ENCODE measurements around the gene HOXA2. TPM values are rescaled to one million over a fixed set of nuclear protein-coding genes. Genes with fewer than 3 reads are reported as not detected.

The HOXA2 gene
- total RNA-seq, 1 experiment from 2014 or later: not detected

DNA sequence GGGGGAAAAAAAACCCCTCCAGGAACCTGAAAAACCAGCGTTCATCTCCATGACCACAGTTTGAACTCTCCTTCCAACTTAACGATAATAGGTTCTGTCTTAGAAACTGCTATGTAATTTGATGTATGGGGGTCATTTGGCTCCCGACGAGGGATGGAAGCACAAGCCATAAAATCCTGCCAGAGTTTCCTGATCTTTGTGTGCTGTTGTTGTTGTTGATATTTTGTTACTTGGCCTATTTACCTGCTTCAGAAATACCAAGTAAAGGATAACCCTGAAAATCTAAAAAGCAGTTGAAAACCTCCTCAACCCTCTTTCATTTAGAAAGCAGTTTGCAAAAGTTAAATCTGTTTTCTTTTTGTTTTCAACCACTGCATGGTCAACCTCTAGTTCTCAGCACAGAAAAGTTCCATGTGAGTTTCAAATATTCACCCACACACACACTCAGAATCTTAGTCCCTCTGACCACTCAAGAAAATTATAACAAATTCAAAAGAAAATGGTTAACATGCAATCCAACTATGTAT, 9.3 kb upstream of the HOXA2 start:
- DNase-seq (ENCODE audit: low spot score): no peak

DNA sequence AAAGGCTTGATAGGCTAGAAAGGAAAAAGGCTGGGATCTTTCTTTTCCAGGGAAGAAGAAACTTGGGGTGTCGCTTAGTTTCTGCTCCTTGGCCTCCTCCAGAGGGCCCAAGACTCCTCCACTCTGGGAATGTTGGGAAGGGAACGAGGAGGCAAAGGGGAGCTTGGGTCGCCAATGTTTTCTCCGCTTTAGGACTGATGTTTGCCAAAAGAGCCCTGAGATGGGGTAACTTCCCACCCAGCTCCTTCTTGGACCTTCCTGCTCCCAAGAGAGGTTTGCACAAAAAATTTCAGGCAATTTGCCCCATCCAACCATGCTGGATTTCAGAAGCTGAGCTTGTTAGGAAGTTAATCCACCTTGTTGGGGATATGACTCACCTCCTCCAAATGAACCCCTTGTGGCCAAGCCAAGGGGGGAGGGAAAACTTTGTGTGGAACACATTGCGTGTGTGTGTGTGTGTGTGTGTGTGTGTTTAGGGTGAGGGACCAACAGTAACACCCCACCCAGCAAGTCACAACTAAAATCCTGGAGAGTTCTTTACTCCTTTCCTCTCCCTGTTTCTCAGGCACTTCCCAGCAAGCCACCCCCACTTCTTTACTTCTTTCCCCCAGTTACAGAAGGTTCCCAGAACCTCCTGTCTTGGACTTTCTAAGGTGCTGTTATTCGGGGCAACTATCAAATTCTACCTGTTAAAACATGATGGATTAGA, 8.7 kb upstream of the HOXA2 start:
- DNase-seq (ENCODE audit: low spot score): peak; percentile 69

DNA sequence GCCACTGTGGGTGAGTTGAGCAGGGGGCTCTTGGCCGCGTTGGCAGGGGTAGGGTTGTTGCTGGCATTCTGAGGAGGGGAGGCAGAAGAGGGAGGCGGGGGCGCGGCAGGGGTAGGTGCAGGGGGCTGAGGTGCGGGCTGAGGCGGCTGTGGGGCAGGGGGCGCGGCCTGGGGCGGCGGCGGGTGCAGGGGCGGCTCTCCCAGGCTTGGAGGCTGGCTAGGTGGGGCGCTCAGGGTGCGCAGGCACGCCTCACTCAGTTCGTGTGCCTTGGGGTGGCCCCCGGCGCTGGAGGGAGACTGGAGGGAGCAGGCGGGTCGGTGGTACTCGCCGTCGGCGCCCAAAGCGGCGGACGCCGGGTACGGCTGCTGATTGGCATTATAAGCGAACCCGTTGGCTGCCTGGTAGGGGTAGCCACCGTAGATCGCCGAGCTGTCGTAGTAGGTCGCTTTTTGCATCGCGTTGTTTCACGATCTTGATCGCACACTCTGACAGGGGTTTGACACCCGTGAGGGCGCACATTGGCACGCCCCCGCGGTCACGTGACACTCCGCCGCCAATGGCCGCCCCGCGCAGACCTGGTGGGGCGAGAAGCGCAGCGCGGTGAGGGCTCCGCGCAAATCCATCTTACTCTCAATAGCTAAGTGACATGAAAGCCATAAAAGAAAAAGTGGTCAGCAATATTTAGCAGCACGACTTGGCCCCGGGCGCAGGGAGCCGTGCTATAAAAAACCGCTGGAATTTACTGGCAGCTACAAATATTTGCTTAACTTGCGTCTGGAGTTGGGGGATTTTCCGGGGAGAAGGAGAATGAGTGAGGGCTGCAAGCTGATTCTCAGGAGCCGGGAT, 7.9 kb upstream of the HOXA2 start:
- peak; percentile 85 for DNase-seq (ENCODE audit: low spot score)

DNA sequence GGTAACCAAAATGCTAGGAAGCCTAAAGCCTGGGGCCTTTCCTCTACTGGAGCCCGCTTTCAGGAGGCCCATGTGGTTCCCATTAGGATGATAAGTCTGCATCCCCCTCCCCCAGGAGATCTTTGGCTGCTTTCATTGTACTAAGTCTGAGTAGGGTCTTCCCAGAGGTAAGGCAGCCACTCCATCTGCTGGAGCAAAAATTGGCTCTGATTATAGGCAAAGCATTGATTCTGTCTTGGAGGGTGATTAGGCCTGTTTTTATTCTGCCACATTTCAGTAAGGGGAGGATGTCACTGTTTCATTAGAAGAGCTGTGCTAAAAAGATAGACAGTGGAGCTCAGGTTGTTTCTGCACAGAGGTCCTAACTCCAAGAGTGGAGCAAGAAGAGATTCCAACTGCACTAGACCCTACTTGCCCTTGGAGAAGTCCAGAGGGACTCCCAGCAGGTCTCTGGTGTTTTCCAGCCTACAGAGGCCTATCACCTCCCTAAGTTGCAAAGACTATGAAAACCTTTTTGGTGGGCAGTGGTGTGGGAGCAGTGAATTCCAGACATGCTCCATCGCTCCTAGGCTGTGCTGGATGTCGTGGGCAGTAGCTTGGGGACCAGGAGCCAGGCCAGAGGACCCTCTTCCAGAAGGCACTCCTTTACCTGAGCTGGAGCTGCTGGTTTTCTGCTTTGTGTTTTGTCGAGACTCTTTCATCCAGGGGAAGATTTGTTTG, 7.1 kb upstream of the HOXA2 start:
- no peak for DNase-seq (ENCODE audit: low spot score)

DNA sequence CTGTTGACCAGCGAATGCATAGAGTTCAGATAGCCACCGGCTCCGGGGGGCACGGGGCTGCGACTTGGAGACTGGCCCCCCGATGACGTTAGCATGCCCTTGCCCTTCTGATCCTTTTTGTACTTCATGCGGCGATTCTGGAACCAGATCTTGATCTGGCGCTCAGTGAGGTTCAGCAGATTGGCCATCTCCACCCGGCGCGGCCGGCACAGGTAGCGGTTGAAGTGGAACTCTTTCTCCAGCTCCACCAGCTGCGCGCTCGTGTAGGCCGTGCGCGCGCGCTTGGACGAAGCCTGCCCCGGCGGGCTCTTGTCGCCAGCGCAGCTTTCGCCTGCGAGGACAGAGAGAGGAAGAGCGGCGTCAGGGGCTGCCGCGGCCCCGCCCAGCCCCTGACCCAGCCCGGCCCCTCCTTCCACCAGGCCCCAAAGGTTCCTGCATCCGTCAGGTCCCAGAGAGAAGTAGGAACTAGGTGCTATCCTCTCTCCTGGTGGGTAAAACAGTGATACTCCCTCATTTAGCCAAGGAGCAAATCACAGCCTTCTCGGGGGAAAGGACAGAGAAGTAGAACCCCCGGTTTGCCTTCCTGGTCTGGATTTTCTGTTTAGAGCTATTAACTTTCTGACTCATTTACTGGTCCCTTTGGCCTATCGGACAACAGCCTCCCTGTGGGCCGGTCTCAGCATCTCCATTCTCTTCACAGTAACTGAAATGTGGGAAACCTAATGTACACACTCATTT, 6.1 kb upstream of the HOXA2 start:
- no peak for DNase-seq (ENCODE audit: low spot score)

DNA sequence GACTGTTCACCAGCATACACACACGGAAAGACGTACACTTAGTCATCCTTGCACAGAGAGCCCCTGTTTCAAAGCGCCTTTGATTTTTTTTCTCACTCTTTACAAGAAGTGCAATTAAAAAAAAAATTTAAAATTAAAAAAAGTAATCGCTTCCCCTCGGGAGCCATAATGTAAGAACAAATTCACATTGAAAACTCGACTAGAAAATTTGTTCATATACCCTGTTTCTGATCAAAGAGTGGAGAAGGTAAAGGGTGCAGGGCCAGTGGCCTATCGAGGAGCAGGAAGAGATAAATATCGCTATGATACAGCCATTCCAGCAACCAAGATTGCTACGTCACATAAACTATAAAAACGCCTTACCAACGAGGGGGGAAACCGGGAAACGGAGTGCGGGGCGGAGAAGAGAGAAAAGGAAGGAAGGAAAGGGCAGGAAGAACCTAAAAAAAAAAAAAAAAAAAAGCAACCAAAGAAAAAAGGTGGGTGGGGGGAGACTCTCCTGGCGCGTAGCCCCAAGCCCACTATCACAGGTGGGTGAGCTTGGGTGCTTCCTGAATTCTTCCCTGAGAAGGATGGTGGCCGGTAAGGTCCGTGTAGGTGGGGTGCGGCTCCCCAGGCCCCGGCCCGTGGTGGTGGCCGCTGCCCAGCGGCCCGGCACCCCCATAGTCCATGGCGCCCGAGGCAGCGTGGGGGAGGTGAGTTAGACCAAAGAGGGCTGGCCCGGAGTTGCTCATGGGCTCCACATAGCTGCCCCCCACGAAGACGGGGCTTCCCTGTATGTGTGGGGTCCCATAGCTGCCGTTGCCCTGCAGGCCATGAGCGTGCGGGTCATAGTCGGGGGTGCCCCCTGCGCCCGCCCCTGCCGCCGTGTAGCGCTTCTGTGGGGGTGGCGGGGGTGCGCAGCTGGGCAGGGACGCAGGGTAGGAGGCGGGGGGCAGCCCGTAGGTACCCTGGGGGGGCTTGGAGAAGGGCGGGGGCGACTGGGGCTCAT, 5.2 kb upstream of the HOXA2 start:
- DNase-seq (ENCODE audit: low spot score): no peak

DNA sequence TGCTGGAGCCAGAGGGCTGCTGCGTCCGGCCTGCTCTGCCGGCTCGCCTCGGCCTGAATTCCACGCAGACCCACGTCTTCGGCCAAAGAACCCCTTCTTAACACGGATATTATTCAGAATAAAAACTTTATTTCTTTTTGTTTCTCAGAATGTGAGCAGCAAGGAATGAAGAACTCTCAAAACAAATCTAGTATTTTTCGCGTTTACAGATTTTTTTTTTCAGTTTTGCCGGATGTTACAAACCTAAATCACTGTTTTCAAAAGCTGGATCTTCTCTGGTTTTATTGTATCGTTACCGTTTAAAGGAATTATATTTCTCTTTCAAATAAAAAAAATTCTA, 4.4 kb upstream of the HOXA2 start:
- no peak for DNase-seq (ENCODE audit: low spot score)

DNA sequence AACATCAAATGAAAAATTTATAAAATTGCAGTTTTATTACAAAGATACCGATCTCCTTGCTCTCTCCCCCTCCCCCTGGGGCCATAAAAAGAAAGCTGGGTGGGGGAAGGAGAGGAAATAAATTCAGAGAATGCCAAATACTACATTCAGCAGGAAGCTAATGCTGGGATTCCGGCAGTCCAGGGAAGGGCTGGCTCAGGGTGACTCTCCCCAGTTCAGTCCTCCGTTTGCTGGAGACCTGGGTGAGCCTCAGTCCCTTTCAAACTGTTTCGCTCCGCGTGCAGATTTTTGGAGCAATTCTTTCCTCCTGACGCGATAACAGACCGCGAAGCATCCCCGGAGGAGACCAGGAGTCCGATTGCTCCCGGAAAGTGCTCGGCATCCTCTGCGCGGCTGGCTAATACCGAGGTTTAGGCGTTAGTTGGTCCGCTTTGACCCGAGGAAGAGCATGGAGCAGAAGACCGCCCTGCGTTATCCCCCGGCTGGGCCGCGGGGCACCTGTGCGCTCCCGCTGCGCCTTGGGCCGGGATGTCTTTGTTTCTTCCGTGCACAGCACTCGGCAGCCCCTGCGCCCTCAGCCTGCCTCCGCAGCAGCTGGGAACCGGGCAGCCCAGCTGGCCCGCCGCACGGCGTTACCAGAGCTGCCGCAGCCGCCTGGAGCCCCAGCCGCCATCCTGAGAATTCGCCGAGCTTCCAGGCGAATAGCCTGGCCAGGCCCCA, 3.9 kb upstream of the HOXA2 start:
- peak; percentile 27 for DNase-seq (ENCODE audit: low spot score)

DNA sequence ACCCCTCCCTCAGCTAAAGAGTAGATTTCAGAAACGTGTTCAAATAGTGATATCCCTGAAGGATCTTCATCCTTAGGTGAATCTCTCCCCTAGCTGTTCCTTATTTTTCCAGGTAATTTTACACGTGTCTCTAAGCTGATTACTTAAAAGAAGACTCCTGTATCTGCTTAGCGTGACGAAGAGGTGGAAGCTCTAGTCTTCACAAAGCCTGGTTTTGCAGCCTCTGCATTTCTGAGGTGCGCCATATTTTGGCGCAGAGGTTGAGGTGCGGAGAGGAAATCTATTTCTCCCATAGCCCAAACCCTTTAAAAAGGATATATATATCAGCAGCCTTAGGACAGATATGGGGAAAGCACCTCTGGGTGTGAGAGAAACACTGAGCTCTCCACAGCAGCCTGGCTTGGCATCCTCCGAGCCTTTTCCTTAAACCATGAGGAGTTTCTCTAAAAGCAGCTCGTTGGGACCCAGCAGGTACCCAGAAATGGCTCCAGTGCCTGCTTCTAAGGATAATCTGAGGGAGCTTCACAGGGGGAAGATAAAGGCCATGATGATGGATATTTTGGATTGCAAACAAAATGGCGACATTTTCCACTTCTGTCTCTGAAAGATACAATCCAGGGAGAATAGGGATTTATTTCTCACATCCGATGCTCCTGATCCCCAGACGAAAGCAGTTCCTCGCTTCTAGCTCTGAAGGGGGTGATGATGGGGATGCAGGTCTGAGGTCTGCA, 3.0 kb upstream of the HOXA2 start:
- no peak for DNase-seq (ENCODE audit: low spot score)

DNA sequence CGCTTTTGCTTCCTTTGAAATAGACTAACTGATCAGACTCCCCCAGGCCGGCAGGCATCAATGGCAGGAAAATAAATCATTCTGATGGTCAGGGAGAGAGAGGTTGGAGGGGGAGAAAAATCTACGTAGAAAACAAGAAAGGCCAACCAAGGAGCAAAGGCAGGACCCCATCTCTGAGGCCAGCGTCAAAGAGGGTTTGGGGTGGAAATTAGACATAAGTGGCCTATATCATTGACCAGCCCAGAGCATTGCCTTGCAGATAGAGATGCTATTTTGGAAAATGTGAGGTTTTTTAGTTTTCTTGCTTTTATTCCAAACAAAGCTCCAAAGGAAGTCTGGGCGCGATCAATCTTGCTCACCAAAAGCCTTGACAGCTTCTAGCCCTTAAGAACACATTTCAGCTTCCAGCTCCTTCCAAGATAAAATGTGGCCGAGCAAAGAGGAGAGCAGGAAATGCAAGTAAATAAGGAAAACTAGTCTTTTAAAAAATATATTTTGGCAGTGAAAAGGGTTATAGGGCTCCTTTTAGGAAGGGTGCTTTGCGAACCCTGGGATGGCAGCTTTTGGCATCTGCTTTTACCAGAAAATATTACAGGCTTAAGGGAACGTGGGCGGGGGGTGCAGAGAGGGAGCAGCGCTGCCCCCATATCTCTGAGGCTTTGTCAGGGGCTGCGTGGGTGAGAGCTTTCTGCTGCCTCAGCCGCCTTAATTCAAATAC, 2.0 kb upstream of the HOXA2 start:
- DNase-seq (ENCODE audit: low spot score): no peak

DNA sequence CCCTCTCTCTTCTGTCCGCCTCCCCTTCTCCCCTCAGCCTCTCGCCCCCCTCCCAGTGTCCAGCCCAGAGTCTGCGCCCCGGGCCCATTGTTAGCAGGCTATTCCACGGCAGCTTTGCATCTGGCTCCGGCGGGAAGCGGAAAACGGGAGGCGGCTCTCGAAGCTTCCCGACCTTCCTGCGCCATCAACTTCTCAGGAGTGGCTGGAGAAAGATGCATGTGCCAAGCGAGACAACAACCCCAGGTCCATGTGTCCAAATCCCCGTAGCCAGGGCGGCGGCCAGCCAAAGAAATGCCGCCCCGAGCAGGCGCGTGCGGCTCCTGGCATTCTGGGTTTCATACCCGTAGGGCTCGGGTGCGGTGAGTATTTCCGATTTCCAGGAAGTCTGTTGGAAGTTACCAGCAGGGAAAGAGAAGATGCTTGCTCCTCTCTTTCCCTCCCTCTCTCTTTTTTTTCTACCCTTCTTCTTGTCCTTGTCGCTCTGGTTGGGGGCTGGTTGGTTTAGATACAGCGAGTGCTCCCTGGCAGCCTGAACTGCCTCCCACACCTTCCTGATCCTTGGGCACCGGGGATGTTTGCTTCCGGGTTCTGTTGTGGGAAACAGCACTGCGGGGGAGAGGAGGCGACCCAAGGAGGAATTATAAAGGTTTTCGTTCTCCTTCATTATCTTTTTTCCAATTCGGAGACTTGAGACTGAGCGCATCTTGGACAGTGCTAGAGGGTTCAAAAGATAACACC, 1.2 kb upstream of the HOXA2 start:
- DNase-seq (ENCODE audit: low spot score): no peak

DNA sequence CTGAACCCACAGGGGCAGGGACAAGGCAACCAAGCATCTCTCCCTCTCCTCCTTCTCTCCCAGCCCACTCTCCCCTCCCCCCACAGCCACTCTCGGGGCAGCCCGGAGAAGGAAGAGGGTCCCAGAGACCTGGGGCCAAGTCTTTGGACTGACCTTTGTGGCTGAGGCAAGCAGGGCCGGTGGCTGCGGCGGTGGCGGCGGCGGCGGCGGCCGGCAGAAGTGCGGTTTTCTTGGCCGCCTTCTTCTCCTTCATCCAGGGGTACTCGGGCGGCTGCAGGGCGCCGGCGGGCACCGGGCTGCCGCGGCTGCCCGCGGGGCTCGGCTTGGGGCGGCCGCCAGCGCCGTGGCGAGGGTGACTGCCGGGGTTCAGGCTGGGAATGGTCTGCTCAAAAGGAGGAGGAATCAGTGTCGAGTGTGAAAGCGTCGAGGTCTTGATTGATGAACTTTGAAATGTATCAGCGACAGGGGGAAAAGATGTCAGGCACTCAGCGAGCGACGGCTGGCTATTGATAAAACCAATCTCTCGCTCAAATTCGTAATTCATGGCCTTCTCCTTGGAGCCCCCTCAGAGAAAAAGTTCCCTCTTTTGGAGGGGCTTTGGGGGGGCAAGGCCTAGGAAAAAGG, 414 bp downstream of the HOXA2 start:
- DNase-seq (ENCODE audit: low spot score): no peak

DNA sequence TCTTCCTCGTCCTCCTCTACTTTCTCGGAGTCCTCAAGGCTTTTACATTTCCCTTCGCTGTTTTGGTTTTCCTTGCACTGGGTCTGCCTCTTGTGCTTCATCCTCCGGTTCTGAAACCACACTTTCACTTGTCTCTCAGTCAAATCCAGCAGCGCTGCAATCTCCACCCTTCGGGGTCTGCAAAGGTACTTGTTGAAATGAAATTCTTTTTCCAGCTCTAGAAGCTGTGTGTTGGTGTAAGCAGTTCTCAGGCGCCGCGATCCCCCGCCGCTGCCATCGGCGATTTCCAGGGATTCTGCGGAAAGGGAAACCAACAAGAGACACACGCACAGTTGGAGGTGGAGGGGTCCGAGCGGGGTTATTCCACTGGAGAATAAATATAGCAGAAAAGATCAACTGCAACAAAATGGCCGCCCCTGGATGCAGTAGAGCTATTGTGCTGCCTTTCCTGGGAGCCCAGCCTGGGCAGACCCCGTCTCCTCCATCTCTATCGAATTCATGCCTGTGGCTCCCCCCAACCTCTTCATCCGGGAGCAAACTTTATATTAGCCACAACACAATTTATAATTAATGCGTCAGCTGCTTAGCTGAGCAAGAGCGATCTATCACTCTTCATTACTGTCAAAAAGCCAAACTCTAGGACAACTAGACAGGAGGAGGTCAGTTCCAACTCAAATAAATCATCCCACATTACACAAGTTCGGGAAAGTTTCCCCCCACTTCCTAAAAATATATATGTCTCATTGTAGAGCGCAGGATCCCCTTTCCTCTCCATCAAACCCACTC, 1.1 kb downstream of the HOXA2 start:
- no peak for DNase-seq (ENCODE audit: low spot score)

DNA sequence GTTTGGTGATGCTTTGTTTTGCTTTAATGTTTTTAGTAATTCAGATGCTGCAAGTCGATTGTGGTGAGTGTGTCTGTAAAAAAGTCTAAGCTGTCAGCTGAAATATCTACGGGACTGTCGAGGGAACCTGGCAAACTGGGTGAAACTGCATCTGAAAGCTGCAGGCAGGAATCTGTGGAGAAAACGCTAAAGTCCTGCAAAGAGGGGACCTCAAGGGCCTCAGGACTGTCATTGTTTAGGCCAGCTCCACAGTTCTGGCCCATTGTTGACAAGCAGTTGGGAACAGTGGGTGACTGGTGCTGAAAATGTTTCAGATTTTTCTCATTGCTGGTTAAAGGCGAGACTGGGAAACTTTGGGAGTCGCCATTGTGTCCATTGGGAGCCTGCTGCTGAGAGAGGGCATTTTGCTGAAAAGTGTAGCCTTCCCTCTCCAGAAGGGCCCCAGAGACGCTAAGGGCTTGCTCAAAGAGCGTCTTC, 1.8 kb downstream of the HOXA2 start:
- DNase-seq (ENCODE audit: low spot score): no peak

DNA sequence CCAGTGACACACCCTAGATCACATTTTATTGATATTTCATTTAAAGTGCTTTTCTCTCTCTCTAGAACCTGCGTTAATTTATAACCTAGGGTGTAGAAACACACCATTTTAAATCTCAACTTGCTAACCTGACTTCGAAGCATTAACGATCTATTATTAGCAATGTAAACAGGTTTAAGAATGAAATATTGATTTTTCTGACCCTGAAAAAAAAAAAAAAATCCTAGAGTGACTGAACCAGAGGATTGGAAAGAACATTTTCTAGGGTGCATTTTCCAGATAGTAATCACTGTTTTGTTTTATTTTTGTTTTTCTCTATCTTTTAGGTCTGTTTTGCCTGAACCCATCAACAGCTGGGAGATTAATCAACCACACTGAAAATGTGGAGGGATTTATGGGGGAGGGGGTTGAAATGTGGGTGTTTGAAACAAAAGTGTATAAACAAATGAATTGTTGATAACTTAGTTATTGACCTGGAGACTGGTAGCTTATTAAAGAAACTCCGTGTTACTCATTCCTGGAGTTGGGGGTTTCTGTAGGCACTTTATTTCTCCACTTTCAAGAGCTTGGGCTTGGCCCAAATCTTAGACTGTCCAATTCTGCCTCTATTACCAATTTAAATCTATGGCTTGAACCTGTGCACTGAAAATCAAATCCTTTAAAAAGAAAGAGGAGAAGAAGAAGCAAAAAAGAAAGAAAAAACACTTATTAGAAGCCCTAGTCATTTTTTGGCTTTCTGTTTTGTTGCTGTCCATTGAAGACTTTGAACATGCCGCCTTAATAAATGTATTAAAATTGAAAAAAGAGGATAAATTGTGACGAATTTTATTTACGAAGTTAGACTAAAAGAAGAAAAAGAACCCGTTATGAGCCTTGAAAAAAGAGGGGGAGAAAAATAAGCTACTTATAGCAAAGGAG, 2.8 kb downstream of the HOXA2 start:
- DNase-seq (ENCODE audit: low spot score): no peak
